GOT3 (cell line): Measurements from ENCODE around the gene ABAT.
"Not testable (repeated sequence)": the region's sequence is repeated elsewhere in the genome, so short reads cannot be mapped to it uniquely, and the experiment has no call there.

Source experiments
- DNase-seq: peaks from one replicate; lab custom pipeline; 2025; ENCODE audit warnings: mixed read lengths; lab: John Stamatoyannopoulos, UW

Gene ABAT

GRCh38 chr16:8649829-8650554 lies 24.4 kb upstream of the ABAT start:
- DNase-seq: no peak

- not testable (repeated sequence) for DNase-seq
Measured at GRCh38 chr16:8651958-8652357, 22.5 kb upstream of the ABAT start.

- no peak for DNase-seq
Measured at GRCh38 chr16:8655184-8655717, 19.2 kb upstream of the ABAT start.

GRCh38 chr16:8656376-8656775 lies 18.0 kb upstream of the ABAT start:
- no peak for DNase-seq

GRCh38 chr16:8660841-8661301 lies 13.5 kb upstream of the ABAT start:
- DNase-seq: no peak

- no peak for DNase-seq
Measured at GRCh38 chr16:8661703-8662102, 12.7 kb upstream of the ABAT start.

- DNase-seq: no peak
Measured at GRCh38 chr16:8663192-8664089, 11.0 kb upstream of the ABAT start.

- no peak for DNase-seq
Measured at GRCh38 chr16:8665529-8665928, 8.9 kb upstream of the ABAT start.

GRCh38 chr16:8667492-8667891 lies 6.9 kb upstream of the ABAT start:
- DNase-seq: no peak

GRCh38 chr16:8668113-8668512 lies 6.3 kb upstream of the ABAT start:
- no peak for DNase-seq

GRCh38 chr16:8669481-8669880 lies 4.9 kb upstream of the ABAT start:
- DNase-seq: no peak

GRCh38 chr16:8670014-8670560 lies 4.3 kb upstream of the ABAT start:
- DNase-seq: no peak

GRCh38 chr16:8673611-8674412 lies 605 bp upstream of the ABAT start:
- no peak for DNase-seq

- no peak for DNase-seq
Measured at GRCh38 chr16:8675183-8676159, 1.1 kb downstream of the ABAT start.

GRCh38 chr16:8676160-8676547 lies 1.7 kb downstream of the ABAT start:
- no peak for DNase-seq

- no peak for DNase-seq
Measured at GRCh38 chr16:8676737-8677375, 2.4 kb downstream of the ABAT start.

GRCh38 chr16:8677481-8677880 lies 3.1 kb downstream of the ABAT start:
- DNase-seq: peak; percentile 7

- no peak for DNase-seq
Measured at GRCh38 chr16:8678068-8678927, 3.9 kb downstream of the ABAT start.

GRCh38 chr16:8679151-8679550 lies 4.7 kb downstream of the ABAT start:
- no peak for DNase-seq
